Stimulated activated CD4-positive, alpha-beta T cell treated with anti-CD3 and anti-CD28 coated beads, Interleukin-4, amount 100 ng/mL, for 24 hours (primary cell): ENCODE measurements around the gene RHOU.
"Not testable (repeated sequence)": the region's sequence is repeated elsewhere in the genome, so short reads cannot be mapped to it uniquely, and the experiment has no call there.

Experiments used
- DNase-seq: peaks from one replicate; pipeline ENCODE4 v3.0.0-alpha.2; 2020

Gene RHOU

GRCh38 chr1:228765168-228765946 lies 30.1 kb downstream of the RHOU start:
- DNase-seq, result peak; percentile 8

- DNase-seq, result no peak
Measured at GRCh38 chr1:228766788-228767187, 31.5 kb downstream of the RHOU start.

- no peak for DNase-seq
Measured at GRCh38 chr1:228767636-228768354, 32.5 kb downstream of the RHOU start.

GRCh38 chr1:228768355-228769000 lies 33.2 kb downstream of the RHOU start:
- DNase-seq, result no peak

GRCh38 chr1:228770779-228771223 lies 35.5 kb downstream of the RHOU start:
- no peak for DNase-seq

DNA sequence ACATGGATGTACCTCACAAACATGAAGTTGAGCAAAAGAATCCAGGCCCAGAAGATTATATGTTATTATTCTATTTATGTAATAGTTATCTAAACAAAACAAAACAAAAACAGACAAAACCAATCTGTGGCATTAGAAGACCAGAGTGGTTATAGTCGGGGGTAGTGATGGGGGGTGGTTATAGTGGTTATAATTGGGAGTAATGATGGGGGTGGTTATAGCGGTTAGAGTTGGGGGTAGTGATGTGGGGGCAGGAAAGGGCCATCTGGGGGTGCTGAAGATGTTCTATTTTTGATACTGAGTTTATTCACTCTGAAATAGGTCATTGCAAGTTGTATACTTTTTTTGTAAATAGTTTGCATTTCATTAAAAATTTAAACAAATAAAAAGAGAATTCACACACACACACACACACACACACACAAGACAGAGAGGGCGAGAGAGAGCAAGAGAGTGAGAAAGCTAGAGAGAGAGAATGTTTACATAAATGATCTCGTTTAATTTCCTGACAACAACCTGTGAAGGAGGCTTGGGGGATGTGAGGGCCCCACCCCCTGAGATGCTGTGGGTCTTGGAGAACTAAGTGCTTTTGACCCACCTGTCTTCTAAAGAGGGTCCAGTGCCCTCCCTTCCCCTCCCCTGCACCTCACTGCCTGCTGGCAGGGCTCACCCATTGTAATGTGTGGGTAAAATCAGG lies 37.4 kb downstream of the RHOU start:
- no peak for DNase-seq

DNA sequence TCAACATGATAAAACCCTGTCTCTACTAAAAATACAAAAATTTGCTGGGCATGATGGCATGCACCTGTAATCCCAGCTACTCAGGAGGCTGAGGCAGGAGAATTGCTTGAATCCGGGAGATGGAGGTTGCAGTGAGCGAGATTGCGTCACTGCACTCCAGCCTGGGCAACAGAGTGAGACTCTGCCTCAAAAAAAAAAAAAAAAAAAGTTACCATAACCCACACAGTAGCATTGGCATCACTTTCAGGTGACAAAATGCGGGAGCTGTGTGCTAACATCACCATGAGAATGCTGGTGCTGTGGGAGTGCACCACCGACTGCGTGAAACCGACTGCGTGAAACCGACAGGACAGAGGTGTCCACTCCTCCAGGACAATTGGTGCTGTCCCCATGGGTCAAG lies 40.7 kb downstream of the RHOU start:
- not testable (repeated sequence) for DNase-seq

DNA sequence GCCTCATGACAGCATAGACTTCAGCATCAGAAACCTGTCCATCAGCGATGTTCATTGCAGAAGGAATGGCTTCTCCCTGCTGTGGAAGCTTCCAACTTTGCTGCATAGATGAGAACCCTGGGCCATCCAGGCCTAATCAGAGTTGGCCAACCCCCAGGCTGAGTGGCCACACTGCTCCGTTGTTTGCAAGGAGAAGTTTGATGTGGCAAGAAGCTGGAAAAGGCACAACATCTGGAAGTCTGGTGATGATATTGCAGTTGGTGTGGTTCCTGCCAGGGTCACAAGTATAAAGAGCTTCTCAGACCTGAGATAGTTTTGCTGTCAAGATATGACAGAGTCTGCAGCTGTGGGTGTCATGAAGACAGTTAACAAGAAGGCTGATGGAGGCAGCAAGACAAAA lies 41.2 kb downstream of the RHOU start:
- no peak for DNase-seq

DNA sequence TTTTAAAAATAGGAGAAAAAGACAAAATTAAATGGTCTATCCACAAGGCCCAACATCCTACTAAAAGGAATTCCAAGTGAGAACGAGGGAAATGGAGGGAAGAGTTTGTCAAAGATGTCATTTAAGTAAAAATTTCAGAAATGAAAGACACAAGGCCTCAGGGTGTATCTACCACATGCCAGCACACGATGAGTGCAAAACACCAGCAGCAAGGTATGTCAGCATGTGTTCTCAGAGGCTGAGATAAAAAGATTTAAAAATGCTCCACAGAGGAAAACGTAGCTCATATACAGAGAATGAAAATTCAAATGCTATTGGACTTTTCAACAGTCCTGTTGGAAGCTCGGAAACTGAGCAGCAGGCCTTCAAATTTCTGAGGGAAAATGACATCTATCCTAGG lies 42.0 kb downstream of the RHOU start:
- no peak for DNase-seq

DNA sequence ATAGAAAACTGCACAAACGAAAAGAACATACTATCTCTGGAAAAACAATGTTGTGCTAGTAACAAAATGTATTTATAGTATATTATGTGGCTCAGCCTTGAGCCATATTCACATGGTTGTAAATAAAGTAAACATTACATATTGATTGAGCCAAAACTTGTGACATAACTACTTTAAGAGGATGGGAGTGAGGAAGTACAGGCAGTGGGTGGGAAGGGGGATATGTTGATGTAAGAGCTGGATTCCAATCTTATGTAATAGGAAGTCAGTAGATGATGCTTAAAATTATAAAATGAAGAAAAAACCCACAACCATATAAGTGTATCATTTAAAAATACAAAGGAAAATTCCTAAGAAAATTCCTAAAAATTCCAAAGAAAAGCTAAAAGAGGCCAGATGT lies 42.7 kb downstream of the RHOU start:
- DNase-seq, result no peak

DNA sequence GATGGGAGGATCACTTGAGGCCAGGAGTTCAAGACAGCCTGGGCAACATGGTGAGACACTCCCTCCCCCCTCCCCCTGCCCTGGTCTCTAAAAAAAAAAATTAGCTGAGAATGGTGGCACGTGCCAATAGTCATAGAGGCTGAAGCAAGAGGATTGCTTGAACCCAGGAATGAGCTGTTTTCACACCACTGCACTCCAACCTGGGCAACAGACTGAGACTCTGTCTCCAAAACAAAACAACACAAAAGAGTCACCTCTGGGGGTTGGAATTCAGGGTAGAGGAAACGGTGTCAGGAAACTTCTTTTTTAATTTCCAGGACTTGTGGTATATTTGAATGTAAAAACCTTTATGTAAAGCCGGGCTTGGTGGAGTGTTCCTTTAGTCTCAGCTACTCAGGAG lies 43.2 kb downstream of the RHOU start:
- no peak for DNase-seq

DNA sequence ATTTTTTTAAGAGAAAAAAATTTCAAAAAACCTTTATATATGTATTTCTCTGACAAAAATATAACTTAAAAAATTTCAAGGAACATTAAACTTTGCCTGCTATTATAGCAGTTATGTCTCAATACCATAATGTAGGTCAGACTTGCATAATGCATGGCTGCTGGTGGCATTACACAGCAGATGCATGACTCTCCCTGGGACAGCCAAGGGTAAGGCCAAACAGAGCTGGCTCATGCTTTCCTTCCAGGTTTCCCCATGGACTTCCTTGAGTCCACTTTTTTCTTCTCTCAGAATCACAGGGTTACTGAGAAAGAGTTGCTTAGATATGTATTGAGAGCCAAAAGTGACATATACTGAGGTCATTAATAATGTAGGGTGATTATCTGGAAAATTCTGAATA lies 43.7 kb downstream of the RHOU start:
- DNase-seq, result no peak

DNA sequence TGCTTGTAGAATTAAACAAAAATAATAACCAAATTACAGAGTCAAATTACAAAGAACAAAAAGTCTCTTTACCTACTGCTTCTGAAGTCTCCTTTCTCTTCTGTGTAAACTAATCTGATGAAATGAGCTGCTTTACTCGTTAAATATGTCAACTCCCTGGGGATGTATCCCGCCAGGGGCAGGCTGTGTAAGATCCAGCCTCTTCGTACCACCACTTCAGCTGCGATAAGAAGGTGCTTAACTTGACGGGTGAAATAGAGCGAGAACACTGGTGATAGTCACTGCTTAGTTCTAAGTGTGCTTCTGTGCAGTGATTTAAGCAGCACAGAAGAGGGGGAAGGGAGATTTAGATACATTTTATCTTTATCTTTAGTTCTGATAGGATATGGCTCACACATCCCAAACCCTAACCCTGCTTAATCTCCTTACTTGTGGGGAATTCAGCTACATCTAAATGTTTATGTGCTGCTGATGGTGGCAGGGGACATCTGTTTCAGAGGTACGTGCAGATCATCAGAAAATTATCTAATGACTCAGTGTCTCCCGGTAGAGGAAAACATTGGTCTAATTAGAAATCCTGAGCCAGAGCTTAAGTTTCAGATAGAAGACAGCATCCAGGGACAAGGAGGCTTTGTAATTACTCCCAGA lies 46.0 kb downstream of the RHOU start:
- DNase-seq, result no peak

DNA sequence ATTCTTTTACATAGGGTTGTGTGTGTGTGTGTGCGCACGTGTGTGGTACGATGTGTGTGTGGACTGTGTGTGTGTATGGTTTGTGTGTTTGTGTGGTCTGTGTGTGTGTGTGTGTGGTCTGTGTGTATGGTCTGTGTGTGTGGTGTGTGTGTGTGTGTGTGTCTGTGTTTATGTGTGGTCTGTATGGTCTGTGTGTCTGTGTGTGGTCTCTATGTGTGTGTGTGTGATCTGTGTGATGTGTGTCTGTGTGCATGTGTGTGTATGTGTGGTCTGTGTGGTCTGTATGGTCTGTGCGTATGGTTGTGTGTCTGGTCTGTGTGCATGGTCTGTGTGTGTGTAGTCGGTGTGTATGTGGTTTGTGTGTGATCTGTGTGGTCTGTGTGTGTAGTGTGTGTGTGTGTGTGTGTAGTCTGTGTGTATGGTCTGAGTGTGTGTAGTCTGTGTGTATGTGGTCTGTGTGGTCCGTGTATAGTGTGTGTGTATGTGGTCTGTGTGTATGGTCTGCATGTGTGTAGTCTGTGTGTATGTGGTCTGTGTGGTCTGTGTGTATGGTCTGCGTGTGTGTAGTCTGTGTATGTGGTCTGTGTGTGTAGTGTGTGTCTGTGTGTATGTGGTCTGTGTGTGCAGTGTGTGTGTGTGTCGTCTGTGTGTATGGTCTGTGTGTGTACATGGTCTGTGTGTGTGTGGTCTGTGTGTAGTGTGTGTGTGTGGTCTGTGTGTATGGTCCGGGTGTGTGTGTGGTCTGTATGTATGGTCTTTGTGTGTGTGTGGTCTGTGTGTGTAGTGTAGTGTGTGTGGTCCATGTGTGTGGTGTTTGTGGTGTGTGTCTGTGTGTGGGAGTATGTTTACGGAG lies 46.8 kb downstream of the RHOU start:
- DNase-seq, result no peak

- no peak for DNase-seq
Measured at GRCh38 chr1:228782662-228783417, 47.6 kb downstream of the RHOU start.

DNA sequence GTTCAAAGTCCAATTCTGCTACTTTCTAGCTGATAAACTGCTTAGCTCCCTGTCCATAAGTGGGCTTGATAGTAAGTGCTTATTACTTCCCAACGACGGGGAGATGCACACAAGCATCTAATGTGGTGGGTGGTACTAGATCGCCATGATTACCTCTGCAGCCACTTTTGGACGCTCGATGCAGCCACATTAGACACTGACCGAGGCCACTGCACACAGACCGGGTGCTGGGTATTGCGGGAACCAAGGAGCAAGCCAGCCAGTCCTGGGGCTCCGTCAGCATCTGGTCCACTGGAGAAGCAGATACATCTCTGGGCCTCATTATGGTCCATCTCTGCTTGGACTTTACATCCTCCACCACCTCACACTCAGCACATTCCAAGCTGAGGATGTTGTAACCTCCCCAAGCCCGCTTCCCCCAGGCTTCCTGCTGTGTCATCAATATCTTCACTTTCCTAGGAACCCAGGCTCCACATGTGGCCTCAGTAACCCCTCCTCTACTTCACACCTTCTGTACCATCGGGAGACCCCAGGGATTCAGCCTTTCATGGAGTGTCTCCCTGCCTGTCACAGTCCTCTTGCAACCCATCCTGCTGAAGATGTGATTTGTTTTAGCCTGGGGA lies 48.2 kb downstream of the RHOU start:
- no peak for DNase-seq

- DNase-seq, result no peak
Measured at GRCh38 chr1:228784181-228784580, 48.9 kb downstream of the RHOU start.

GRCh38 chr1:228785366-228786330 lies 50.4 kb downstream of the RHOU start:
- no peak for DNase-seq
